IMR-90 (cell line): ENCODE results near the gene TECTA.

Experiments used
- BHLHE40 ChIP-seq: fragments of 150-350 bp; IDR thresholded peaks from 2 replicates; pipeline ENCODE4 v1.6.1; 2016; ENCODE audit warnings: mild to moderate bottlenecking, low read depth, low read length
- CEBPB ChIP-seq: IDR thresholded peaks from 2 replicates; pipeline ENCODE4 v1.6.1; 2012; ENCODE audit warnings: low read depth, low read length, improper control_type of control experiment
- CHD1 ChIP-seq: IDR thresholded peaks from 2 replicates; pipeline ENCODE4 v1.6.1; 2012; ENCODE audit warnings: low read depth, low read length, improper control_type of control experiment
- CTCF ChIP-seq: conservative IDR thresholded peaks from 2 replicates; pipeline ENCODE4 v1.5.1; 2012; ENCODE audit warnings: mild to moderate bottlenecking, low read depth, low read length, improper control_type of control experiment
- MAFK ChIP-seq: IDR thresholded peaks from 2 replicates; pipeline ENCODE4 v1.6.1; 2012; ENCODE audit warnings: low read depth, low read length, improper control_type of control experiment
- MAZ ChIP-seq: IDR thresholded peaks from 2 replicates; pipeline ENCODE4 v1.6.1; 2012; ENCODE audit warnings: low read depth, mild to moderate bottlenecking, low read length, improper control_type of control experiment, moderate library complexity, borderline replicate concordance
- MXI1 ChIP-seq: IDR thresholded peaks from 2 replicates; pipeline ENCODE4 v1.6.1; 2012; ENCODE audit warnings: low read depth, mild to moderate bottlenecking, low read length, moderate library complexity, borderline replicate concordance
- NFE2L2 ChIP-seq: fragments of 150-350 bp; IDR thresholded peaks from 2 replicates; pipeline ENCODE4 v1.6.1; 2016; ENCODE audit warnings: low read depth, mild to moderate bottlenecking, low read length
- POLR2A ChIP-seq: IDR thresholded peaks from 2 replicates; pipeline ENCODE4 v1.6.1; 2012; ENCODE audit warnings: mild to moderate bottlenecking, low read depth, low read length
- RAD21 ChIP-seq: IDR thresholded peaks from 2 replicates; pipeline ENCODE4 v1.6.1; 2012; ENCODE audit warnings: low read length, improper control_type of control experiment
- RCOR1 ChIP-seq: IDR thresholded peaks from 2 replicates; pipeline ENCODE4 v1.6.1; 2012; ENCODE audit warnings: mild to moderate bottlenecking, low read length, improper control_type of control experiment; ENCODE audit not compliant: insufficient replicate concordance
- SMC3 ChIP-seq: fragments of 150-350 bp; IDR thresholded peaks from 2 replicates; pipeline ENCODE4 v1.6.1; 2016; ENCODE audit warnings: low read depth, mild to moderate bottlenecking, antibody characterized with exemption, low read length, moderate library complexity
- USF2 ChIP-seq: fragments of 150-350 bp; IDR thresholded peaks from 2 replicates; pipeline ENCODE4 v1.6.1; 2017; ENCODE audit warnings: mild to moderate bottlenecking, antibody characterized with exemption, low read length, low read depth

GRCh38 chr11:121066623-121067022, 34.4 kb upstream of the TECTA start:
- TF ChIP-seq USF2 (no peak), CTCF (no peak), MAZ (no peak), RAD21 (no peak), CHD1 (no peak), POLR2A (no peak), NFE2L2 (no peak), BHLHE40 (no peak), RCOR1 (no peak), SMC3 (no peak), CEBPB (no peak), MXI1 (no peak), MAFK (no peak)
